Liver (tissue), 9 donors: ENCODE results near the gene TGFBR3. TPM values are rescaled to one million over a fixed set of nuclear protein-coding genes. Genes with fewer than 3 reads are reported as not detected.

ENCODE experiments used
- DNase-seq: peaks from one replicate; pipeline ENCODE4 v3.0.0-alpha.2; 2017; ENCODE audit warnings: low spot score
- H3K27ac ChIP-seq, 2 donors: one replicate each; pipeline ENCODE4 v1.7.0; 2013; ENCODE audit warnings: inconsistent platforms in 2 of 2, low read length in 2 of 2, control low read depth in 1 of 2, low read depth in 1 of 2, mild to moderate bottlenecking in 1 of 2
- H3K27me3 ChIP-seq, 4 donors: one replicate each; pipeline versions ENCODE4 v1.6.1 to v1.7.0; 2013; ENCODE audit warnings: low read length in 3 of 4, inconsistent platforms in 1 of 4, mild to moderate bottlenecking in 1 of 4, moderate library complexity in 1 of 4; ENCODE audit not compliant: control insufficient read depth in 4 of 4, insufficient read depth in 4 of 4
- H3K36me3 ChIP-seq, 4 donors: one replicate each; pipeline versions ENCODE4 v1.6.1 to v1.7.0; 2013; ENCODE audit warnings: low read length in 3 of 4, mild to moderate bottlenecking in 3 of 4, low read depth in 1 of 4, moderate library complexity in 1 of 4; ENCODE audit not compliant: control insufficient read depth in 4 of 4, insufficient read depth in 3 of 4
- H3K4me1 ChIP-seq, 4 donors: one replicate each; pipeline versions ENCODE4 v1.6.1 to v1.7.0; 2013; ENCODE audit warnings: low read length in 3 of 4, mild to moderate bottlenecking in 3 of 4, moderate library complexity in 1 of 4; ENCODE audit not compliant: control insufficient read depth in 4 of 4, insufficient read depth in 4 of 4
- H3K4me3 ChIP-seq, 3 donors: one replicate each; pipeline versions ENCODE4 v1.6.1 to v1.7.0; 2013; ENCODE audit warnings: low read length in 3 of 3, control low read depth in 1 of 3, low read depth in 1 of 3, mild to moderate bottlenecking in 1 of 3
- H3K9ac ChIP-seq, 2 donors: one replicate each; pipeline ENCODE4 v1.7.0; 2013; ENCODE audit warnings: low read length in 2 of 2, mild to moderate bottlenecking in 2 of 2, moderate library complexity in 2 of 2, control low read depth in 1 of 2, low read depth in 1 of 2
- H3K9me3 ChIP-seq, 4 donors: one replicate each; pipeline versions ENCODE4 v1.6.1 to v1.7.0; 2013; ENCODE audit warnings: low read length in 3 of 4; ENCODE audit not compliant: control insufficient read depth in 4 of 4
- EGR1 ChIP-seq, 2 donors: IDR thresholded peaks; 2 replicates each; pipeline ENCODE4 v1.6.1; 2016 to 2018; ENCODE audit warnings: antibody characterized with exemption in 2 of 2, low read depth in 2 of 2
- FOXA1 ChIP-seq: IDR thresholded peaks from 2 replicates; pipeline ENCODE4 v1.6.1; 2016; ENCODE audit warnings: antibody characterized with exemption
- FOXA2 ChIP-seq: IDR thresholded peaks from 2 replicates; pipeline ENCODE4 v1.6.1; 2016; ENCODE audit warnings: antibody characterized with exemption
- GABPA ChIP-seq, 2 donors: IDR thresholded peaks in 1 of 2; conservative IDR thresholded peaks in 1 of 2; 2 replicates each; pipeline ENCODE4 v1.6.1; 2016; ENCODE audit warnings: antibody characterized with exemption in 2 of 2, mild to moderate bottlenecking in 1 of 2, moderate library complexity in 1 of 2
- HNF4A ChIP-seq, 2 donors: conservative IDR thresholded peaks; 2 replicates each; pipeline ENCODE4 v1.6.1; 2016; ENCODE audit warnings: antibody characterized with exemption in 2 of 2, mild to moderate bottlenecking in 2 of 2
- HNF4G ChIP-seq: IDR thresholded peaks from 2 replicates; pipeline ENCODE4 v1.6.1; 2016; ENCODE audit warnings: antibody characterized with exemption
- JUND ChIP-seq, 2 donors: IDR thresholded peaks; 2 replicates each; pipeline ENCODE4 v1.6.1; 2016; ENCODE audit warnings: antibody characterized with exemption in 2 of 2
- NR2F2 ChIP-seq: IDR thresholded peaks from 2 replicates; pipeline ENCODE4 v1.6.1; 2016; ENCODE audit warnings: antibody characterized with exemption
- RAD21 ChIP-seq, 2 donors: IDR thresholded peaks; 2 replicates each; pipeline ENCODE4 v1.6.1; 2016; ENCODE audit warnings: antibody characterized with exemption in 2 of 2, mild to moderate bottlenecking in 2 of 2
- RXRA ChIP-seq, 2 donors: IDR thresholded peaks; 2 replicates each; pipeline ENCODE4 v1.6.1; 2017 to 2018; ENCODE audit warnings: antibody characterized with exemption in 2 of 2, mild to moderate bottlenecking in 1 of 2
- SP1 ChIP-seq: IDR thresholded peaks from 2 replicates; pipeline ENCODE4 v1.6.1; 2018; ENCODE audit warnings: antibody characterized with exemption, mild to moderate bottlenecking
- TAF1 ChIP-seq: conservative IDR thresholded peaks from 2 replicates; pipeline ENCODE4 v1.6.1; 2016; ENCODE audit warnings: antibody characterized with exemption, mild to moderate bottlenecking
- YY1 ChIP-seq: IDR thresholded peaks from 2 replicates; pipeline ENCODE4 v1.6.1; 2016; ENCODE audit warnings: antibody characterized with exemption, mild to moderate bottlenecking
- WGBS: extraction: QIAGEN DNeasy Blood & Tissue Kit; methylation state at CpG from one replicate; pipeline ENCODE4 v1.1.7; 2013; 5-methylcytosine and 5-hydroxymethylcytosine counted together
- polyA plus RNA-seq, 2 donors: library from polyadenylated mRNA; stranded (reverse) in 1 of 2; unstranded in 1 of 2; fragments of 200-250 nt in 1 of 2; fragments of >200 nt in 1 of 2; fragmentation: Nextera tagmentation in 1 of 2; extraction: Ambion mirVana in 1 of 2; gene quantifications; one replicate each; pipeline versions ENCODE4 v1.2.1 to v1.2.3, GENCODE V29; 2013 to 2015
- total RNA-seq, 2 donors: library from RNA; depleted of rRNA; stranded (reverse); fragments of >200 nt; gene quantifications; one replicate each; pipeline ENCODE4 v1.2.3, GENCODE V29; 2014
- TF ChIP-seq, protein P1 (sequence below): IDR thresholded peaks from 2 replicates; pipeline ENCODE4 v1.6.1; 2016; ENCODE audit warnings: antibody characterized with exemption
- TF ChIP-seq, protein P2 (sequence below): fragments of 150-350 bp; IDR thresholded peaks from 2 replicates; pipeline ENCODE4 v1.5.1; 2017; ENCODE audit warnings: improper control_type of control experiment, low read depth, low read length; ENCODE audit not compliant: missing input control
- TF ChIP-seq, protein P3 (sequence below): IDR thresholded peaks from 2 replicates; pipeline ENCODE4 v1.6.1; 2016; ENCODE audit warnings: antibody characterized with exemption
- TF ChIP-seq, protein P4 (sequence below): IDR thresholded peaks from 2 replicates; pipeline ENCODE4 v1.6.1; 2016; ENCODE audit warnings: antibody characterized with exemption, mild to moderate bottlenecking
- TF ChIP-seq, protein P5 (sequence below): IDR thresholded peaks from 2 replicates; pipeline ENCODE4 v1.6.1; 2016; ENCODE audit warnings: antibody characterized with exemption
- donor health status: healthy.
- donor health status: healthy.
- donor health status: healthy.
- donor health status: healthy.
- donor health status: healthy.

The TGFBR3 gene
- total and polyA plus RNA-seq, 4 donors, result 6.1 to 19.3 (median 9.9) TPM

DNA sequence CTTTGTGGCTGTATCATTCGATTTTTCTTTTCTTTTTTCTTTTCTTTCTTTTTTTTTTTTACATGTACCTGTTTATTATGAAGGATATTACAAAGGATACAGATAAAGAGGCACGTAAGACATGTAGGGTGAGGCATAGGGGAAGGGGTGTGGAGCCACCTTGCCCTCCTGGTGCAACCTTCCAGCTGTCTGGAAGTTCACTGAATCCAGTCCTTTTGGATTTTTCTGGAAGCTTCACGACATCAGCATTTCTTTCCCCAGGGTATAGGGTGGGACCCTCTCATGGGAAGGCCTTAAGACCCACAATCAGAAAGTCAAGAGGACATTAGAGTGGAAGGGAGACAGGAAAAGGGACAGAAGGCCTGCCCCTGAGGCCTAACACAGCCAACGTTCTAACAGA is 30.1 kb upstream of the TGFBR3 start:
- WGBS, result 85% methylated on average over 4 of the region's 4 CpGs
- DNase-seq, result no peak
- no peaks in the 10 kb centered on the region for H3K4me1 ChIP-seq

DNA sequence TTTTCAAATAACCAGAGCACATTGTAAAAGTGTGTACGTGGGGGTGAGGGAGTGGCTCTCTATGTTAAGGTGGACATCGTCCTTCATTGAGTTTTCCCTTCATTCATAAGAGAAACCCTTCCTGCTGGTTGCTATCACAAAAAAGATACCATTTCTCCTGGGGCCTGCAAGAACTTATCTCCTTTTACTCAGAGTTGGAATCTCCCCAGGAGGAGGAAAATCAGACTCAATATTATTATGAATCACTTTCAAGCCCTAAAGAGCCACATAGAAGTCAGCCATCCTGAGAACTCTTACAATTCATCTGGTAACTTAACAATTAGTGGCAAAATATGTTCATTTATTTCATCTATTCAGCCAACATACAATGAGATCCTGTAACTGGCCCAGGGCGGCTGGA is 27.1 kb upstream of the TGFBR3 start:
- H3K4me3 ChIP-seq, result no peak overlapping the region
- H3K27me3 ChIP-seq, result no peaks in the 10 kb centered on the region
- WGBS, result 68% methylated on average over 3 of the region's 3 CpGs
- H3K27ac ChIP-seq, result no peak overlapping the region
- H3K36me3 ChIP-seq, result no peaks in the 10 kb centered on the region
- no peaks in the 10 kb centered on the region for H3K4me1 ChIP-seq
- H3K9ac ChIP-seq, result no peak overlapping the region
- H3K9me3 ChIP-seq, result no peaks in the 10 kb centered on the region
- DNase-seq, result no peak
- TF ChIP-seq, protein P1, sequence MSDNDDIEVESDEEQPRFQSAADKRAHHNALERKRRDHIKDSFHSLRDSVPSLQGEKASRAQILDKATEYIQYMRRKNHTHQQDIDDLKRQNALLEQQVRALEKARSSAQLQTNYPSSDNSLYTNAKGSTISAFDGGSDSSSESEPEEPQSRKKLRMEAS, result no peak
- TF ChIP-seq, protein P2, sequence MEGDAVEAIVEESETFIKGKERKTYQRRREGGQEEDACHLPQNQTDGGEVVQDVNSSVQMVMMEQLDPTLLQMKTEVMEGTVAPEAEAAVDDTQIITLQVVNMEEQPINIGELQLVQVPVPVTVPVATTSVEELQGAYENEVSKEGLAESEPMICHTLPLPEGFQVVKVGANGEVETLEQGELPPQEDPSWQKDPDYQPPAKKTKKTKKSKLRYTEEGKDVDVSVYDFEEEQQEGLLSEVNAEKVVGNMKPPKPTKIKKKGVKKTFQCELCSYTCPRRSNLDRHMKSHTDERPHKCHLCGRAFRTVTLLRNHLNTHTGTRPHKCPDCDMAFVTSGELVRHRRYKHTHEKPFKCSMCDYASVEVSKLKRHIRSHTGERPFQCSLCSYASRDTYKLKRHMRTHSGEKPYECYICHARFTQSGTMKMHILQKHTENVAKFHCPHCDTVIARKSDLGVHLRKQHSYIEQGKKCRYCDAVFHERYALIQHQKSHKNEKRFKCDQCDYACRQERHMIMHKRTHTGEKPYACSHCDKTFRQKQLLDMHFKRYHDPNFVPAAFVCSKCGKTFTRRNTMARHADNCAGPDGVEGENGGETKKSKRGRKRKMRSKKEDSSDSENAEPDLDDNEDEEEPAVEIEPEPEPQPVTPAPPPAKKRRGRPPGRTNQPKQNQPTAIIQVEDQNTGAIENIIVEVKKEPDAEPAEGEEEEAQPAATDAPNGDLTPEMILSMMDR, result no peak
- TF ChIP-seq, protein P3, sequence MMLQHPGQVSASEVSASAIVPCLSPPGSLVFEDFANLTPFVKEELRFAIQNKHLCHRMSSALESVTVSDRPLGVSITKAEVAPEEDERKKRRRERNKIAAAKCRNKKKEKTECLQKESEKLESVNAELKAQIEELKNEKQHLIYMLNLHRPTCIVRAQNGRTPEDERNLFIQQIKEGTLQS, result no peak
- TF ChIP-seq FOXA2 (no peak), FOXA1 (no peak), SP1 (no peak), TAF1 (no peak), HNF4A (conservative IDR thresholded peaks at IDR 0.05) (no peak), HNF4G (no peak), RAD21 (IDR thresholded peaks at IDR 0.05) (no peak), GABPA (IDR thresholded peaks at IDR 0.05 in 1 of 2, conservative IDR thresholded peaks at IDR 0.05 in 1 of 2) (no peak), JUND (IDR thresholded peaks at IDR 0.05) (no peak), YY1 (no peak), RXRA (IDR thresholded peaks at IDR 0.05) (no peak), EGR1 (IDR thresholded peaks at IDR 0.05; ENCODE audit: low read depth in 2 of 2) (no peak), NR2F2 (no peak)
- TF ChIP-seq, protein P4, sequence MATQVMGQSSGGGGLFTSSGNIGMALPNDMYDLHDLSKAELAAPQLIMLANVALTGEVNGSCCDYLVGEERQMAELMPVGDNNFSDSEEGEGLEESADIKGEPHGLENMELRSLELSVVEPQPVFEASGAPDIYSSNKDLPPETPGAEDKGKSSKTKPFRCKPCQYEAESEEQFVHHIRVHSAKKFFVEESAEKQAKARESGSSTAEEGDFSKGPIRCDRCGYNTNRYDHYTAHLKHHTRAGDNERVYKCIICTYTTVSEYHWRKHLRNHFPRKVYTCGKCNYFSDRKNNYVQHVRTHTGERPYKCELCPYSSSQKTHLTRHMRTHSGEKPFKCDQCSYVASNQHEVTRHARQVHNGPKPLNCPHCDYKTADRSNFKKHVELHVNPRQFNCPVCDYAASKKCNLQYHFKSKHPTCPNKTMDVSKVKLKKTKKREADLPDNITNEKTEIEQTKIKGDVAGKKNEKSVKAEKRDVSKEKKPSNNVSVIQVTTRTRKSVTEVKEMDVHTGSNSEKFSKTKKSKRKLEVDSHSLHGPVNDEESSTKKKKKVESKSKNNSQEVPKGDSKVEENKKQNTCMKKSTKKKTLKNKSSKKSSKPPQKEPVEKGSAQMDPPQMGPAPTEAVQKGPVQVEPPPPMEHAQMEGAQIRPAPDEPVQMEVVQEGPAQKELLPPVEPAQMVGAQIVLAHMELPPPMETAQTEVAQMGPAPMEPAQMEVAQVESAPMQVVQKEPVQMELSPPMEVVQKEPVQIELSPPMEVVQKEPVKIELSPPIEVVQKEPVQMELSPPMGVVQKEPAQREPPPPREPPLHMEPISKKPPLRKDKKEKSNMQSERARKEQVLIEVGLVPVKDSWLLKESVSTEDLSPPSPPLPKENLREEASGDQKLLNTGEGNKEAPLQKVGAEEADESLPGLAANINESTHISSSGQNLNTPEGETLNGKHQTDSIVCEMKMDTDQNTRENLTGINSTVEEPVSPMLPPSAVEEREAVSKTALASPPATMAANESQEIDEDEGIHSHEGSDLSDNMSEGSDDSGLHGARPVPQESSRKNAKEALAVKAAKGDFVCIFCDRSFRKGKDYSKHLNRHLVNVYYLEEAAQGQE, result no peak
- TF ChIP-seq, protein P5, sequence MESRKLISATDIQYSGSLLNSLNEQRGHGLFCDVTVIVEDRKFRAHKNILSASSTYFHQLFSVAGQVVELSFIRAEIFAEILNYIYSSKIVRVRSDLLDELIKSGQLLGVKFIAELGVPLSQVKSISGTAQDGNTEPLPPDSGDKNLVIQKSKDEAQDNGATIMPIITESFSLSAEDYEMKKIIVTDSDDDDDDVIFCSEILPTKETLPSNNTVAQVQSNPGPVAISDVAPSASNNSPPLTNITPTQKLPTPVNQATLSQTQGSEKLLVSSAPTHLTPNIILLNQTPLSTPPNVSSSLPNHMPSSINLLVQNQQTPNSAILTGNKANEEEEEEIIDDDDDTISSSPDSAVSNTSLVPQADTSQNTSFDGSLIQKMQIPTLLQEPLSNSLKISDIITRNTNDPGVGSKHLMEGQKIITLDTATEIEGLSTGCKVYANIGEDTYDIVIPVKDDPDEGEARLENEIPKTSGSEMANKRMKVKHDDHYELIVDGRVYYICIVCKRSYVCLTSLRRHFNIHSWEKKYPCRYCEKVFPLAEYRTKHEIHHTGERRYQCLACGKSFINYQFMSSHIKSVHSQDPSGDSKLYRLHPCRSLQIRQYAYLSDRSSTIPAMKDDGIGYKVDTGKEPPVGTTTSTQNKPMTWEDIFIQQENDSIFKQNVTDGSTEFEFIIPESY, result no peak

More for the DNA sequence above, 30.1 kb upstream of the TGFBR3 start:
- H3K9me3 ChIP-seq, result no peaks in the 10 kb centered on the region
- H3K4me3 ChIP-seq, result no peak overlapping the region
- H3K36me3 ChIP-seq, result no peaks in the 10 kb centered on the region
- H3K27ac ChIP-seq, result no peak overlapping the region
- no peaks in the 10 kb centered on the region for H3K27me3 ChIP-seq
- TF ChIP-seq FOXA1, result no peak
- H3K9ac ChIP-seq, result no peak overlapping the region
